Type B pancreatic cell (in vitro differentiated cells): Measurements from ENCODE around the gene NGEF. TPM values are rescaled to one million over a fixed set of nuclear protein-coding genes. Genes with fewer than 3 reads are reported as not detected.

Experiments
- DNase-seq: peaks from one replicate; pipeline ENCODE4 v3.0.0; 2021; ENCODE audit warnings: mixed read lengths; ENCODE audit not compliant: unreplicated experiment; ENCODE audit errors: extremely low spot score
- H3K27ac Mint-ChIP-seq: 2 replicates; pipeline ENCODE4 v1.8.0; 2021; ENCODE audit warnings: mild to moderate bottlenecking, mixed read lengths
- H3K27me3 Mint-ChIP-seq: 2 replicates; pipeline ENCODE4 v1.8.0; 2021; ENCODE audit warnings: mixed read lengths
- H3K36me3 Mint-ChIP-seq: 2 replicates; pipeline ENCODE4 v1.8.0; 2021; ENCODE audit warnings: mixed read lengths
- H3K4me1 Mint-ChIP-seq: one replicate; pipeline ENCODE4 v1.8.0; 2021; ENCODE audit warnings: mixed read lengths; ENCODE audit not compliant: unreplicated experiment
- H3K4me3 Mint-ChIP-seq: 2 replicates; pipeline ENCODE4 v1.8.0; 2021; ENCODE audit warnings: mild to moderate bottlenecking, mixed read lengths
- H3K9me3 Mint-ChIP-seq: 2 replicates; pipeline ENCODE4 v1.8.0; 2021; ENCODE audit warnings: mixed read lengths
- total RNA-seq: library from RNA; stranded (reverse); gene quantifications from 2 replicates; pipeline ENCODE4 v1.2.1, GENCODE V29; 2021; ENCODE audit warnings: low replicate concordance
- TF ChIP-seq, protein P1 (sequence below): fragments of 200-600 bp; sonication (generic); conservative IDR thresholded peaks from 2 replicates; pipeline ENCODE4 v1.5.0; 2021; ENCODE audit warnings: antibody characterized with exemption, mild to moderate bottlenecking

The NGEF gene
- total RNA-seq, 1 donor from 2014 or later = 20.7 TPM

- TF ChIP-seq, protein P1, sequence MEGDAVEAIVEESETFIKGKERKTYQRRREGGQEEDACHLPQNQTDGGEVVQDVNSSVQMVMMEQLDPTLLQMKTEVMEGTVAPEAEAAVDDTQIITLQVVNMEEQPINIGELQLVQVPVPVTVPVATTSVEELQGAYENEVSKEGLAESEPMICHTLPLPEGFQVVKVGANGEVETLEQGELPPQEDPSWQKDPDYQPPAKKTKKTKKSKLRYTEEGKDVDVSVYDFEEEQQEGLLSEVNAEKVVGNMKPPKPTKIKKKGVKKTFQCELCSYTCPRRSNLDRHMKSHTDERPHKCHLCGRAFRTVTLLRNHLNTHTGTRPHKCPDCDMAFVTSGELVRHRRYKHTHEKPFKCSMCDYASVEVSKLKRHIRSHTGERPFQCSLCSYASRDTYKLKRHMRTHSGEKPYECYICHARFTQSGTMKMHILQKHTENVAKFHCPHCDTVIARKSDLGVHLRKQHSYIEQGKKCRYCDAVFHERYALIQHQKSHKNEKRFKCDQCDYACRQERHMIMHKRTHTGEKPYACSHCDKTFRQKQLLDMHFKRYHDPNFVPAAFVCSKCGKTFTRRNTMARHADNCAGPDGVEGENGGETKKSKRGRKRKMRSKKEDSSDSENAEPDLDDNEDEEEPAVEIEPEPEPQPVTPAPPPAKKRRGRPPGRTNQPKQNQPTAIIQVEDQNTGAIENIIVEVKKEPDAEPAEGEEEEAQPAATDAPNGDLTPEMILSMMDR = no peak
- peaks cover 9% of the 10 kb centered on the region for H3K4me1 Mint-ChIP-seq
- peaks cover 55% of the 10 kb centered on the region for H3K36me3 Mint-ChIP-seq
- H3K9me3 Mint-ChIP-seq = no peaks in the 10 kb centered on the region
- no peak for DNase-seq
- H3K27ac Mint-ChIP-seq = no peak overlapping the region
- no peak overlapping the region for H3K4me3 Mint-ChIP-seq
- no peaks in the 10 kb centered on the region for H3K27me3 Mint-ChIP-seq
Measured at GRCh38 chr2:232835687-232836208, 177.3 kb downstream of the NGEF start.

DNA sequence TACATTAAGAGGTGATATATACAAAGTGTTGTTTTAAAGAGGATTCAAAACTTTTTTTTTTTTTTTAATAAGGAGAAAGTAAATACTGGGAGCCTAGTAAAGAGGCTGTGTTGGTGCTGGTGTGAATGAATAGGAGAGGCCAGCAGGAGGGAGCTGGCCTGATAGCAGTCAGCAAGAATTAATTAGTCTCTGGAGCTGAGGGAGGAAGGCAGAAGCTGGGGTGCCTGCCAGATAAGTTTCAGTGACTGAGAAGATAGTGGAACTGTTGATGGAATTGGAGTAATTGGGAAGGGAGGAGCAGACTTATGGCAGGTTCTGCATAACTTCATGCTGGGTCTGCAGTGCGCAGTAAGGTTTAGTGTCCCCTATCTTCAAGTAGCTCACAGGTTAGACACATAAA is 179.2 kb downstream of the NGEF start:
- H3K27ac Mint-ChIP-seq = peak overlapping the region; percentile 59
- no peaks in the 10 kb centered on the region for H3K27me3 Mint-ChIP-seq
- peaks cover 47% of the 10 kb centered on the region for H3K36me3 Mint-ChIP-seq
- DNase-seq = no peak
- no peaks in the 10 kb centered on the region for H3K9me3 Mint-ChIP-seq
- peaks cover 9% of the 10 kb centered on the region for H3K4me1 Mint-ChIP-seq
- TF ChIP-seq, protein P1 = no peak
- H3K4me3 Mint-ChIP-seq = no peak overlapping the region

DNA sequence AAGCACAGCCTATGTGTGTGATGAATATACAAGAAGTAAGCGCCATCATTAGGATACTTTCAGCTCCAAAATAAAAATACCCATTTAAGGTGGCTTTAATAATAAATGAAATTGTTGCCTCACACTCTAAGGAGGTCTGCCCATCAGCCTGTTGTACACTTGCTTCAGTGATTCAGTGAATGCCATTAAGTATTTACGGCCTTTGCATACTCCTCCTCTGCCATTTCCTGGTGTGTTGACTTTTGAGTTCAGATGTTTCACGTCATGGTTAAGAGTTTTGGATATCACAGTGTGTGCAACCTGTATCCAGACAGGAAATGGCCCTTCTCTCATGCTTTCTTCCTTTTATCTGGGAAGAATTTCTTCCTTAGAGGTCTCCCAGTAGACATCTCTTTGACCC is 181.6 kb downstream of the NGEF start:
- Mint-ChIP-seq H3K27me3 (no peaks in the 10 kb centered on the region), H3K4me3 (no peak overlapping the region), H3K36me3 (peaks cover 43% of the 10 kb centered on the region), H3K9me3 (no peaks in the 10 kb centered on the region), H3K4me1 (peaks cover 5% of the 10 kb centered on the region), H3K27ac (no peak overlapping the region)
- TF ChIP-seq, protein P1 = no peak
- DNase-seq = no peak

DNA sequence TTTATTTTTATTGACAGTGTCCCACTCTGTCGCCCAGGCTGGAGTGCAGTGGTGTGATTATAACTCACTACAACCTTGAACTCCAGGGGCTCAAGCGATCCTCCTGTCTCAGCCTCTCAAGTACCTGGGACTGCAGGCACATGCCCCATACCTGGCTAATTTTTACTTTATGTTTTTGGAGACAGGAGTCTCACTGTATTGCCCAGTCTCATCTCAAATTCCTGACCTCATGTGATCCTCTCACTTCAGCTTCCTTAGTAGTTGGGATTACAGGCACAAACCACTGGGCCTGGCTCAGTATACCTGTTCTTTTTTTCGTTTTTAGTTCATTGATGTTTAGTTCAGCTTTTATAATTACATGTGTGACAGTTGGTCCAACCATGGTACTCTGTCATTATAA is 183.1 kb downstream of the NGEF start:
- TF ChIP-seq, protein P1 = no peak
- H3K9me3 Mint-ChIP-seq = peaks cover 3% of the 10 kb centered on the region
- no peaks in the 10 kb centered on the region for H3K4me1 Mint-ChIP-seq
- H3K27ac Mint-ChIP-seq = no peak overlapping the region
- peaks cover 50% of the 10 kb centered on the region for H3K36me3 Mint-ChIP-seq
- no peak for DNase-seq
- H3K27me3 Mint-ChIP-seq = no peaks in the 10 kb centered on the region
- H3K4me3 Mint-ChIP-seq = no peak overlapping the region

Other genes with a start within 250 kb of the NGEF start
- gene KCNJ13, start 236.7 kb downstream of the NGEF start, total RNA-seq = 1.6 and 2.9 TPM in 2 replicates
- 7.1 and 28.9 TPM in 2 replicates for gene SNORC, start 143.0 kb downstream of the NGEF start, total RNA-seq
- 0.33 TPM in 1 of 2 replicates, not detected in the other for gene NEU2, start 19.4 kb upstream of the NGEF start, total RNA-seq
- gene INPP5D, start 47.1 kb upstream of the NGEF start, total RNA-seq = 18.3 and 40.8 TPM in 2 replicates
- 50.3 and 123 TPM in 2 replicates for gene ATG16L1, start 238.4 kb upstream of the NGEF start, total RNA-seq